NCI-H146 treated with DMSO at 0.1 percent for 48 hours (cell line): ENCODE results near the gene KRTAP10-11.
"Not testable (repeated sequence)": the region's sequence is repeated elsewhere in the genome, so short reads cannot be mapped to it uniquely, and the experiment has no call there.

Source experiments
- DNase-seq: peaks from one replicate; lab custom pipeline; 2025; ENCODE audit not compliant: unreplicated experiment; lab: John Stamatoyannopoulos, UW

KRTAP10-11 gene, protein sequence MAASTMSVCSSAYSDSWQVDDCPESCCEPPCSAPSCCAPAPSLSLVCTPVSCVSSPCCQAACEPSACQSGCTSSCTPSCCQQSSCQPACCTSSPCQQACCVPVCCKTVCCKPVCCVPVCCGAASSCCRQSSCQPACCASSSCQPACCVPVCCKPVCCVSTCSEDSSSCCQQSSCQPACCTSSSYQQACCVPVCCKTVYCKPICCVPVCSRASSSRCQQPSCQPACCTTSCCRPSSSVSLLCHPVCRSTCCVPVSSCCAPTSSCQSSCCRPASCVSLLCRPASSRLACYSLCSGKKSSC

DNA sequence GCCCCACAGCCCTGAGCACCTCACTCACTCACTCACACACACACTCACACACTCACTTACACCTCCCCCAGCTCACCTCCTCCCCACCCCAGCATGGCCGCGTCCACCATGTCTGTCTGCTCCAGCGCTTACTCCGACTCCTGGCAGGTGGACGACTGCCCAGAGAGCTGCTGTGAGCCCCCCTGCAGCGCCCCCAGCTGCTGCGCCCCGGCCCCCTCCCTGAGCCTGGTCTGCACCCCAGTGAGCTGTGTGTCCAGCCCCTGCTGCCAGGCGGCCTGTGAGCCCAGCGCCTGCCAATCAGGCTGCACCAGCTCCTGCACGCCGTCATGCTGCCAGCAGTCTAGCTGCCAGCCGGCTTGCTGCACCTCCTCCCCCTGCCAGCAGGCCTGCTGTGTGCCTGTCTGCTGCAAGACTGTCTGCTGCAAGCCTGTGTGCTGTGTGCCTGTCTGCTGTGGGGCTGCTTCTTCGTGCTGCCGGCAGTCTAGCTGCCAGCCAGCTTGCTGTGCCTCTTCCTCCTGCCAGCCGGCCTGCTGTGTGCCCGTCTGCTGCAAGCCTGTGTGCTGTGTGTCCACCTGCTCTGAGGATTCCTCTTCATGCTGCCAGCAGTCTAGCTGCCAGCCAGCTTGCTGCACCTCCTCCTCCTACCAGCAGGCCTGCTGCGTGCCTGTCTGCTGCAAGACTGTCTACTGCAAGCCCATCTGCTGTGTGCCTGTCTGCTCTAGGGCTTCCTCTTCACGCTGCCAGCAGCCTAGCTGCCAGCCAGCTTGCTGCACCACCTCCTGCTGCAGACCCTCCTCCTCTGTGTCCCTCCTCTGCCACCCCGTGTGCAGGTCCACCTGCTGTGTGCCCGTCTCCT is at the start of gene KRTAP10-11:
Gene KRTAP10-11 (plus strand): TSS at position 49 of the 856 bp plus-strand sequence. CDS start 45 bp downstream, at position 94.
- peak; percentile 41 for DNase-seq

DNA sequence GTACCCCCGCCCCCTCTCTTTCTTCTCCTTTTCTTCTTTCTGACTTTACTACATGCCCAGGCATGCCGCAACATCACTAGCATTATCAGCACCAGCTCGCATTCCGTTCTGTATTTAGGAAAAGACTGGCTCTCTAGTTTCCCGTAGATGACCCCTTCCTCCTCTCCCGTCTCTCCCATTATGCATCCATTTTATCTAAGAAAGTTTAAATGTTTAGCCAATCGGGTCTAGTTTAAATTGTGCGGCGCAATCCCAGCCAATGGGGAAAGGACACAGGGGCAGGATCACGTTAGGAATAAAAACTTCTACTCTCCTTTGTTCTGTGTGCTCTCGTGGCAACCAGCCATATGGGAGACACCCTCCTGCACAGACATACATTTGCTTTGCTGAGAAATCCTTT is 48.2 kb upstream of the KRTAP10-11 start:
- no peak for DNase-seq

DNA sequence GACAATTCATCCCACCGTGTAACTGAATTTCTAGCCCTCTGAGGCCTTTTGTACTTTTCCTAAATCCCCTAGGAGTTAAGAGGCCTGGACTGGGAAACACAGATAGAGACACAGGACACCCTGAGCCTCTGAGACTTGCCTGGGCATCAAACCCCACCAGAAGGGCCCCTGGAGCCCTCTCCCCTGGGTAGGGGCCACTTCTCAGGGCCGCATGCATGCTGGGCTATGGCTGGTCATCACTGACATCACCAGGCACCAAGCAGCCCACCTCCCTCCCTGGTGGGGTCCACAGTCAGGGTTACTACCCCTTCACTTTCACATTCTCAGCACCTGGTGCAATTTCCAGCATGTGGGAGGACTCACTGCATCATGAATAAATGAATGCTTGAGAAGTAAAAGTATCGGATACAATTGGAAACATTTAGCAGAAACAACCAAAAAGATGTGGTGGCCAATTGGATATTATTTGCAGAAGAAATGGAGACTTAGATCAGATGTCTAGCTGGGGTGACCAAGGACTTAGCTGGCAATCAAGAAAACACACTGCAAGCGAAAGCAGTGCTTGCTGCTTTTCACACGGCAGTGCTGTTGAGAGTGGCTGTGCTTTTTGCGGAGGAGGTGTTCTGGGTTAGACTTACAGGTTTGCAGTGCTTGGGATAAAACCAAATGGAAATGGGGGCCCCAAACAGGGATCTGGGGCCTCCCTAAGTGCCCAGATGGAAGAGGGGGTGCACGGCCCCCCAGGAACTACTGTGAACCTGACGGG is 46.8 kb upstream of the KRTAP10-11 start:
- no peak for DNase-seq

DNA sequence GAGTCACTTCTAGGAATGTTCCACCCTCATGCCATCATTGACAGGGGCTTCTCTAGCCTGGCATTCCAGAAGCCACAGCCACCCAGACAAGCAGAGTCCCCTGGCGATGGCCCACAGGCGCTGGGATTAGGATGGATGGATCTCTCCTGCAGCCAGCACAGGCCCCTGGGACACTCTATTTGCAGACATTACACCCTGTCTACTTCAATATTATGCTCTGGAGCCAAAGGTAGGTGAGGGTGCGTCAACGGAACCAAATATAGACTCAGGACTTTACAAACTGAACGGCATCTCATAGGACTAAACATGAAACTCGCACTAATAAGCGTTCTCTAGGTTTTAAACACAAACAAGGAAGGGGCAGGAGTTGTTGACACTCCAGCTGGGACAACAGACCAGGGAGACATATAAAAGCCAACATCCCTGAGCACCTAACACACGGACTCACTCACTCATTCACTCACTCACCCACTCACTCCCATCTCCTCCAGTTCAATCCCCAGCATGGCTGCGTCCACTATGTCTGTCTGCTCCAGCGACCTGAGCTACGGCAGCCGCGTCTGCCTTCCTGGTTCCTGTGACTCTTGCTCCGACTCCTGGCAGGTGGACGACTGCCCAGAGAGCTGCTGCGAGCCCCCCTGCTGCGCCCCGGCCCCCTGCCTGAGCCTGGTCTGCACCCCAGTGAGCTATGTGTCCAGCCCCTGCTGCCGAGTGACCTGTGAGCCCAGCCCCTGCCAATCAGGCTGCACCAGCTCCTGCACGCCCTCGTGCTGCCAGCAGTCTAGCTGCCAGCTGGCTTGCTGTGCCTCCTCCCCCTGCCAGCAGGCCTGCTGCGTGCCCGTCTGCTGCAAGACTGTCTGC is 45.9 kb upstream of the KRTAP10-11 start, which contains the start of gene KRTAP10-7:
Gene KRTAP10-7 (plus strand): TSS at position 480 of the 861 bp plus-strand sequence. CDS start 25 bp downstream, at position 505.
- DNase-seq: not testable (repeated sequence)

- DNase-seq: not testable (repeated sequence)
These were observed 45.1 kb upstream of the KRTAP10-11 start for GRCh38 chr21:44601091-44601490.

- no peak for DNase-seq
These were observed 44.4 kb upstream of the KRTAP10-11 start for GRCh38 chr21:44601596-44602462.

- no peak for DNase-seq
These were observed 43.8 kb upstream of the KRTAP10-11 start for GRCh38 chr21:44602463-44602850.

GRCh38 chr21:44603109-44603875 is 42.9 kb upstream of the KRTAP10-11 start:
- DNase-seq: no peak

- DNase-seq: no peak
These were observed 42.3 kb upstream of the KRTAP10-11 start for GRCh38 chr21:44603911-44604310.

DNA sequence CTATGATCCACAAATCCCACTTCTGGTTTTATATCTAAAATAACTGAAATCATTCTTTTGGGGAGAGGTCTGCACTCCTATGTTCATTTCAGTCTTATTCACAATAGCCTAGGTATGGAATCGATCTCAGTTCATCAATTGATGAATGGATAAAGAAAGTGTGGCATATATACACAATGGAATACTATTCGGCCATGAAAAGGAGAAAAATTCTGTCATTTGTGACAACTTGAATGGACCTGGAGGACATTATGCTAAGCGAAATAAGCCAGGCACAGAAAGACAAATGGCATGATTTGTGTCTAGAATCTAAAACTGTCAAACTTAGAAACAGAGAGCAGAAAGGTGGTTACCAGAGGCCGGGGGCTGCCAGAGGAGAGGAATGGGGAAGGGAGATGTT is 39.7 kb upstream of the KRTAP10-11 start:
- DNase-seq: no peak

DNA sequence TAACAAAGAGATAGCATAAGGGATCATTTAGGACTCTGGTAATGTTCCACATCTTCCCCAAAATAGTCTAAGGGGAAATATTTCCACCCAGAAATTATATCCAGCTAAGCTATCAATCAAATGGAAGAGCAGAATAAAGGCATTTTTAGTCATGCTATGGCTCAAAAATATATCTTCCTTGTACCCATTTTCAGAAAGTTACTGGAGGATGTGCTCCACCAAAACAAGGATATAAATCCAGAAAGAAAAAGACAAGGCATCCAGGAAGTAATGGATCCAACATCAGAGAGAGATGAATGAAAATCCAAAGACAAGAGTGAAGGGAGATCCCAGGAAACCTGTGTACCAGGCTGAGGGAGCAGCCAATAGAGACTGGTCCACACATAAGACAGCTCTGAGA is 37.0 kb upstream of the KRTAP10-11 start:
- no peak for DNase-seq

DNA sequence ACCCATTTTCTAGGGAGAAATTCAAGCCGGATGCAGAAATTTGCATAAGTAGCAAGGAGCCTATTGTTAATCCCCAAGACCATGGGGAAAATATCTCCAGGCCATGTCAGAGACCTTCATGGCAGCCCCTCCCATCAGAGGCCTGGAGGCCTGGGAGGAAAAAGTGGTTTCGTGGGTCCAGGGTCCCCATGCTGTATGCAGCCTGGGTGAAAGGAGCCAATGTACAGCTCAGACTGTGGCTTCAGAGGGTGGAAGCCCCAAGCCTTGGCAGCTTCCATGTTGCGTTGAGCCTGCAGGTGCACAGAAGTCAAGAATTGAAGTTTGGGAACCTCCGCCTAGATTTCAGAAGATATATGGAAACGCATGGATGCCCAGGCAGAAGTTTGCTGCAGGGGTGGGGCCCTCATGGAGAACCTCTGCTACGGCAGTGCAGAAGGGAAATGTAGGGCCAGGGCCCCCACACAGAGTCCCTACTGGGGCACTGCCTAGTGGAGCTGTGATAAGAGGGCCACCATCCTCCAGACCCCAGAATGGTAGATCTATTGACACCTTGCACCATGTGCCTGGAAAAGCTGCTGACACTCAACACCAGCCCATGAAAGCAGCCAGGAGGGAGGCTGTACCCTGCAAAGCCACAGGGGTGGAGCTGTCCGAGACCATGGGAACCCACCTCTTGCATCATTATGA is 35.9 kb upstream of the KRTAP10-11 start:
- DNase-seq: not testable (repeated sequence)

- no peak for DNase-seq
These were observed 34.7 kb upstream of the KRTAP10-11 start for GRCh38 chr21:44611551-44611950.

GRCh38 chr21:44612029-44612486 is 34.2 kb upstream of the KRTAP10-11 start, which contains the start of gene KRTAP10-8:
KRTAP10-8 (plus strand) TSS chr21:44612079; CDS start chr21:44612101, 22 bp downstream.
- no peak for DNase-seq

DNA sequence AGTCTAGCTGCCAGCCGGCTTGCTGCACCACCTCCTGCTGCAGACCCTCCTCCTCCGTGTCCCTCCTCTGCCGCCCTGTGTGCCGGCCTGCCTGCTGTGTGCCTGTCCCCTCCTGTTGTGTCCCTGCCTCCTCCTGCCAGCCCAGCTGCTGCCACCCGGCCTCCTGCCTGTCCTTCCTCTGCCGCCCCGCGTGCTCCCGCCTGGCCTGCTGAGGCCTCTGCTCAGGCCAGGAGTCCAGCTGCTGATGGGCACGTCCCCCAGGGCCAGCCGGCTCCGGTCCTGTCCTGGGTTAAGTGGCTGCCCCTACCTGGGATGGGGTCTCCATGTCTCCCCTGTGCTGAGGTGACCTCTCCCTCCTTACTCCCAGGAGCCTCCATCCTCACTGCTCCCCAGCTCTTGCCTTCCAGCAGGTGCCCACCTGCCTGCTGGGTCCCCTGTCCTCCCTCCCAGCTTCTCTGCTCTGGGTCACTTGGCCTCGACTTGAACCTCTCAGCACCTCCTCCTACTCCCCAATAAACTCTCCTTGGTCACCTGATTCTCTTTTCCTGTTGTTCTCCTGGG is 33.5 kb upstream of the KRTAP10-11 start:
- DNase-seq: no peak

- no peak for DNase-seq
These were observed 32.6 kb upstream of the KRTAP10-11 start for GRCh38 chr21:44613386-44614155.

DNA sequence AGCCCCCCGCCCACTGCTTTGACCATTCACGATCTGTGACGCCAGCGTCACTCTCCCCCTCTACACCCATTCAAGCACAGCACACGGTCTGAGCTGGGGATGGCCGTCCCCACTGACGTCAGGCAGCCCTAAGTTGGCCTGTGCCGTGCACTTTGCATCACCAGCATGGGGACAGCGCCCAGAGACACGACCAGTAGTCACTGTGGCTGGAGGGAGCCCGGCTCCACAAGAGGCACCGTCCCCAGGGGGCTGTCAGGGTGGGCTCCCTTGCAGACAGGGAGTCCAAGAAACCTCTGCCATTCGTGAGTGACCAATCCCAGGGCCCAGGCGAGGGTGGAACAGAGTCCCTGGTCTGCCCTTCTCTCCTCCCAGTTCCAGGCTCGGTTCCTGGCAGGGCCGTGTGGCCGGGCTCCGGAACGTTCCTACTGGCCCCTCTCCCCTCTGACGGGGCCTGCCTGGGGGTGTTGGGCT is 32.0 kb upstream of the KRTAP10-11 start:
- DNase-seq: no peak
